ENCODE results near the gene HEXIM1. TPM values are rescaled to one million over a fixed set of nuclear protein-coding genes. Genes with fewer than 3 reads are reported as not detected.

The HEXIM1 gene
- total RNA-seq, 5 donors from 2014 or later (not counting 1 experiment from before 2014, with no cell fraction given), result 32.3 to 55.9 (median 34.5) TPM

DNA sequence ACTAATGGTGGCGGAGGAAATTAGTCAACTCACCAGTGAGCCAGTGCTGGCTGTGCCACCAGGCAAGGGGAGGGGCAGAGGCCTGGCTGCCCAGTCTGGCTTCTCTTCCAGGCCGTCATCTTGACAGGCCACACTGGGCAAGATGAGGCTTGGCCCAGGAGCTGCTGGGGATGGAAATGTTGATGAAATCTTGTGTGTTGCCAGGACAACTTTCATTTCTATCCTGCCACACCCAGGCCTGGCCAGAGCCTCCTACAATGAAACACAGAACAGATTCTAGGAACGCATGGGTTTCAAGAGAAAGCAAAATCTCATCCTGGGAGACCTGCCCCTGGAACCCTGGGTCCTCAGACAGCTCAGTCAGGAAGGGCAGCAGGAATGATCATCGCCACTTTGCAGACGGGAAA is 22.7 kb downstream of the HEXIM1 start:
- H3K27me3 ChIP-seq (replicated peaks in 1 of 2; ENCODE audit: control insufficient read depth in 2 of 2, extremely low read depth in 1 of 2, insufficient read depth in 2 of 2, low read length in 1 of 2), result no peaks in the 10 kb centered on the region
- H3K9me3 ChIP-seq, result no peaks in the 10 kb centered on the region
- Mint-ChIP-seq H3K27me3 (no peaks in the 10 kb centered on the region), H3K27ac (peak overlapping the region; percentile 59 to 68), H3K9me3 (no peaks in the 10 kb centered on the region), H3K4me3 (peak overlapping the region in 1 of 3 donors; percentile 82), H3K36me3 (no peaks in the 10 kb centered on the region), H3K4me1 (peaks cover 18 to 24% (median 23%) of the 10 kb centered on the region in 3 donors)
- H3K4me3 ChIP-seq (ENCODE audit: control insufficient read depth in 1 of 2, extremely low read depth in 1 of 2, low read length in 1 of 2), result no peak overlapping the region
- H3K4me1 ChIP-seq (ENCODE audit: control insufficient read depth in 1 of 2, extremely low read depth in 1 of 2, insufficient read depth in 2 of 2, low read length in 2 of 2), result peaks cover 12 to 25% of the 10 kb centered on the region in 2 experiments
- WGBS (ENCODE audit: insufficient coverage), result 89% methylated on average over 4 of the region's 5 CpGs
- H3K36me3 ChIP-seq (ENCODE audit: control insufficient read depth in 2 of 2, extremely low read depth in 1 of 2, insufficient read depth in 1 of 2, low read length in 1 of 2), result no peaks in the 10 kb centered on the region
- DNase-seq, result no peak
- CTCF ChIA-PET, result no interaction called here
- no peak for ATAC-seq (replicated peaks in 1 of 4)
- POLR2A ChIA-PET, result interaction anchor here in 1 of 2 donors (0.6 kb wide), 1 partner anchor 20 kb away, joined by 3 read pairs; no protein-coding TSS in a partner anchor
- H3K27ac ChIP-seq (ENCODE audit: low read length), result peak overlapping the region; percentile 38

GRCh38 chr17:45171338-45172231 is 23.3 kb downstream of the HEXIM1 start:
- H3K9me3 Mint-ChIP-seq, result no peaks in the 10 kb centered on the region
- H3K4me1 ChIP-seq (ENCODE audit: control insufficient read depth in 1 of 2, extremely low read depth in 1 of 2, insufficient read depth in 2 of 2, low read length in 2 of 2), result peaks cover 12 to 25% of the 10 kb centered on the region in 2 experiments
- H3K4me3 Mint-ChIP-seq, result peak overlapping the region in 2 of 3 donors; percentile 13 to 82
- WGBS (ENCODE audit: insufficient coverage), result 66% methylated on average over 11 of the region's 20 CpGs
- no peaks in the 10 kb centered on the region for H3K27me3 ChIP-seq (replicated peaks in 1 of 2; ENCODE audit: control insufficient read depth in 2 of 2, extremely low read depth in 1 of 2, insufficient read depth in 2 of 2, low read length in 1 of 2)
- H3K27me3 Mint-ChIP-seq, result no peaks in the 10 kb centered on the region
- no peaks in the 10 kb centered on the region for H3K36me3 ChIP-seq (ENCODE audit: control insufficient read depth in 2 of 2, extremely low read depth in 1 of 2, insufficient read depth in 1 of 2, low read length in 1 of 2)
- peak overlapping the region; percentile 62 for H3K27ac ChIP-seq (ENCODE audit: low read length)
- ChIA-PET CTCF (interaction anchor here in 1 of 2 donors (0.5 to 2.6 kb wide), 3 partner anchors 8 to 1680 kb away, joined by 3 to 20 read pairs (median 7); partner anchors contain the start of genes ACBD4 and WNT9B), POLR2A (no interaction called here)
- peaks cover 19 to 24% (median 23%) of the 10 kb centered on the region in 3 donors for H3K4me1 Mint-ChIP-seq
- H3K4me3 ChIP-seq (ENCODE audit: control insufficient read depth in 1 of 2, extremely low read depth in 1 of 2, low read length in 1 of 2), result peak overlapping the region in 1 of 2 donors; percentile 35
- DNase-seq, result no peak
- no peaks in the 10 kb centered on the region for H3K36me3 Mint-ChIP-seq
- H3K9me3 ChIP-seq, result no peaks in the 10 kb centered on the region
- H3K27ac Mint-ChIP-seq, result peak overlapping the region; percentile 59 to 98
- no peak for ATAC-seq (replicated peaks in 1 of 4)

DNA sequence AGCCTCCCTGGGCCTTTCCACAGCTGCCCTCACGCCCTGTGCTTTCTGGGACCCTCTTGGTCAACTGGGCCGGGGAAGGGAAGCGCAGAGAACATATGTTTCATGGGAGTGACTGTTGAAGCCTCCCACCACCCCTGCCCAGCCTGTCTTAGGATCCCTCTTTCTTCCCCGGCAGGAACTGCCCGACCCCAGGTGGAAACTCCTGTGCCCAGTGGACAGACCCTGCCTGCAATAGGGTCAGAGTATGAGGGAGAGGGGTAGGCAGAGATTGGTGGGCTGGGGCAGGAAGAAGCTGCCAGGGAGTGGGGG is 23.9 kb downstream of the HEXIM1 start:
- ATAC-seq (replicated peaks in 1 of 4) (no peak), DNase-seq (no peak)
- POLR2A ChIA-PET, result no interaction called here
- Mint-ChIP-seq H3K4me1 (peaks cover 19 to 24% (median 23%) of the 10 kb centered on the region in 3 donors), H3K36me3 (no peaks in the 10 kb centered on the region), H3K4me3 (peak overlapping the region; percentile 13 to 82 (median 13)), H3K27me3 (no peaks in the 10 kb centered on the region), H3K27ac (peak overlapping the region; percentile 49 to 98), H3K9me3 (no peaks in the 10 kb centered on the region)
- H3K27me3 ChIP-seq (replicated peaks in 1 of 2; ENCODE audit: control insufficient read depth in 2 of 2, extremely low read depth in 1 of 2, insufficient read depth in 2 of 2, low read length in 1 of 2), result no peaks in the 10 kb centered on the region
- H3K4me3 ChIP-seq (ENCODE audit: control insufficient read depth in 1 of 2, extremely low read depth in 1 of 2, low read length in 1 of 2), result peak overlapping the region; percentile 35 to 42
- CTCF ChIA-PET, result interaction anchor here in 1 of 2 donors (0.6 to 2.6 kb wide), 5 partner anchors 19 to 37 kb away, joined by 3 to 20 read pairs (median 6); partner anchors contain the start of genes ACBD4 and HEXIM1
- peaks cover 12 to 25% of the 10 kb centered on the region in 2 experiments for H3K4me1 ChIP-seq (ENCODE audit: control insufficient read depth in 1 of 2, extremely low read depth in 1 of 2, insufficient read depth in 2 of 2, low read length in 2 of 2)
- WGBS (ENCODE audit: insufficient coverage), result no CpG with 5 or more reads among the region's 5 CpGs
- peak overlapping the region; percentile 62 for H3K27ac ChIP-seq (ENCODE audit: low read length)
- H3K36me3 ChIP-seq (ENCODE audit: control insufficient read depth in 2 of 2, extremely low read depth in 1 of 2, insufficient read depth in 1 of 2, low read length in 1 of 2), result no peaks in the 10 kb centered on the region
- no peaks in the 10 kb centered on the region for H3K9me3 ChIP-seq

DNA sequence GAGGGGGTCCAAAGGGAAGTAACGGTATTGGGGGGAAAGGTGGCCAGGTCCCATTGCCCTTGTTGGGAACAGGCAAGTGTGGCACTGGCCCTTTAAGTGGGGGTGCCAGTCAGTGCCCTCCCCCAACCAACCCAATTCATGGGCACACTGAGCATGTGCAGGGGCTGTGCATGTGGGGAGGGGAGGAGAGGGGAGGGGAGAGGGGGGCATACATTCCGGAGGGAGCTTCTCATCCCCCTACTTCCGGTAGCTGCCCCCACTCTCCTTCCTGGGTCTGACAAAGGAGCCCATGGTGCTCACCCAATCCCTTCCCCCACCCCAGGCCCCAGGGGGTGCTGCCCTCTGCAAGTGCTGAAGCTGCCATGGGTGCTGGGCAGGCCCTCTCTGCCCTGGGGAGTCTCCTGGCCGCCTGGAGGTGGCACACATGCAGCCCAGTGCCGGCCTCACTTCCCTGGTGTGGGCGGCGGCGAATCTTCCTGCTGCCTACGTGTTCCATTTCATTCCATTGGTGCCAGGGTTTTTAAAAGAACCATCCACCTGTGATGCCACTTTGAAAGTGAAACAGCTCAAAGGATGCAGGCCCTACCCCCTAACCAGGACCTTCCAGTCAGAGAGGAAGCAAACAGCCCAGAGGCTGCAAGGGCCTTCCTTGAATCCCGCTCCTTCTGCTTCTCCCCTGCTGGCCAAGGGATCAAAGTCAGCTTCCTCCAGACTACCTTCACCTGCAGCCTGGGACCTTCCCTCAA is 24.4 kb downstream of the HEXIM1 start:
- Histone ChIP-seq H3K4me3 (ENCODE audit: control insufficient read depth in 1 of 2, extremely low read depth in 1 of 2, low read length in 1 of 2) (peak overlapping the region; percentile 39 to 42), H3K4me1 (ENCODE audit: control insufficient read depth in 1 of 2, extremely low read depth in 1 of 2, insufficient read depth in 2 of 2, low read length in 2 of 2) (peaks cover 12 to 25% of the 10 kb centered on the region in 2 experiments), H3K9me3 (no peaks in the 10 kb centered on the region), H3K36me3 (ENCODE audit: control insufficient read depth in 2 of 2, extremely low read depth in 1 of 2, insufficient read depth in 1 of 2, low read length in 1 of 2) (no peaks in the 10 kb centered on the region), H3K27ac (ENCODE audit: low read length) (peak overlapping the region; percentile 62), H3K27me3 (replicated peaks in 1 of 2; ENCODE audit: control insufficient read depth in 2 of 2, extremely low read depth in 1 of 2, insufficient read depth in 2 of 2, low read length in 1 of 2) (no peaks in the 10 kb centered on the region)
- no peaks in the 10 kb centered on the region for H3K9me3 Mint-ChIP-seq
- peak; percentile 80 to 88 (median 82) for ATAC-seq (replicated peaks in 1 of 4)
- peak in 29 of 35 experiments; percentile 14 to 60 (median 33) for DNase-seq
- H3K27ac Mint-ChIP-seq, result peak overlapping the region; percentile 93 to 98
- H3K4me1 Mint-ChIP-seq, result peaks cover 19 to 24% (median 23%) of the 10 kb centered on the region in 3 donors
- WGBS (ENCODE audit: insufficient coverage), result 24% methylated on average over 7 of the region's 10 CpGs
- CTCF ChIA-PET, result interaction anchor here (0.6 to 2.6 kb wide), 7 partner anchors 11 to 37 kb away, joined by 3 to 20 read pairs (median 5); partner anchors contain the start of genes ACBD4 (in 2 of the 2), HEXIM1 (in 1 of the 2) and HEXIM2 (in 1 of the 2)
- H3K27me3 Mint-ChIP-seq, result no peaks in the 10 kb centered on the region
- H3K4me3 Mint-ChIP-seq, result peak overlapping the region; percentile 69 to 82 (median 74)
- H3K36me3 Mint-ChIP-seq, result no peaks in the 10 kb centered on the region
- POLR2A ChIA-PET, result interaction anchor here (0.6 to 0.7 kb wide), 3 partner anchors 17 to 168 kb away, joined by 3 to 9 read pairs (median 3); no protein-coding TSS in a partner anchor

DNA sequence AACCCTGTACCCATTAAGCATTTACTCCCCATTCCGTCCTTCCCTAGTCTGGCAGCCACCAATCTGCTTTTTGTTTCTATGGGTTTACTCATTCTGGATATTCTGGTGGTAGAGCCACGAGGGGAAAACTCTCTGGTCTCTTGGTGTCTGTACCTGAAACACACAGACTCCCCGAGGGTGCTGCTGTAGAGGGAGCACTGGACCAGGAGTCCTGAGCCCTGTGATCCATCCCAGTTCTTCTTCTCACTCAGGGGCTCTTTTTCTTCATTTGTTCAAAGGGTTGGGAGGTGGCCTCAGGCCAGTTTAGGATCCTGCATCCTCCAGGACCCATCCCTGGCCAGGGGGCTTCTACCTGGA is 27.5 kb downstream of the HEXIM1 start:
- H3K4me3 ChIP-seq (ENCODE audit: control insufficient read depth in 1 of 2, extremely low read depth in 1 of 2, low read length in 1 of 2), result no peak overlapping the region
- Mint-ChIP-seq H3K4me3 (no peak overlapping the region), H3K36me3 (no peaks in the 10 kb centered on the region), H3K4me1 (peaks cover 19 to 23% (median 21%) of the 10 kb centered on the region in 3 donors), H3K9me3 (no peaks in the 10 kb centered on the region), H3K27ac (peak overlapping the region in 1 of 2 donors; percentile 13), H3K27me3 (no peaks in the 10 kb centered on the region)
- CTCF ChIA-PET, result interaction anchor here (0.6 to 0.8 kb wide), 2 partner anchors 15 to 40 kb away, joined by 3 read pairs; partner anchors contain the start of gene ACBD4 (in 1 of the 2)
- H3K27me3 ChIP-seq (replicated peaks in 1 of 2; ENCODE audit: control insufficient read depth in 2 of 2, extremely low read depth in 1 of 2, insufficient read depth in 2 of 2, low read length in 1 of 2), result no peaks in the 10 kb centered on the region
- H3K36me3 ChIP-seq (ENCODE audit: control insufficient read depth in 2 of 2, extremely low read depth in 1 of 2, insufficient read depth in 1 of 2, low read length in 1 of 2), result no peaks in the 10 kb centered on the region
- DNase-seq, result no peak
- H3K4me1 ChIP-seq (ENCODE audit: control insufficient read depth in 1 of 2, extremely low read depth in 1 of 2, insufficient read depth in 2 of 2, low read length in 2 of 2), result peaks cover 12 to 25% of the 10 kb centered on the region in 2 experiments
- no peak overlapping the region for H3K27ac ChIP-seq (ENCODE audit: low read length)
- no CpG with 5 or more reads among the region's 3 CpGs for WGBS (ENCODE audit: insufficient coverage)
- ATAC-seq (replicated peaks in 1 of 4), result no peak
- no peaks in the 10 kb centered on the region for H3K9me3 ChIP-seq
- POLR2A ChIA-PET, result interaction anchor here in 1 of 2 donors (0.9 kb wide), 1 partner anchor 19 kb away, joined by 3 read pairs; no protein-coding TSS in a partner anchor

- no peak for ATAC-seq (replicated peaks in 1 of 4)
- peaks cover 3 to 10% of the 10 kb centered on the region in 2 experiments for H3K4me1 ChIP-seq (ENCODE audit: control insufficient read depth in 1 of 2, extremely low read depth in 1 of 2, insufficient read depth in 2 of 2, low read length in 2 of 2)
- no peak overlapping the region for H3K4me3 ChIP-seq (ENCODE audit: control insufficient read depth in 1 of 2, extremely low read depth in 1 of 2, low read length in 1 of 2)
- ChIA-PET POLR2A (no interaction called here), CTCF (no interaction called here)
- Mint-ChIP-seq H3K27me3 (no peaks in the 10 kb centered on the region), H3K27ac (no peak overlapping the region), H3K4me3 (no peak overlapping the region), H3K36me3 (no peaks in the 10 kb centered on the region), H3K9me3 (no peaks in the 10 kb centered on the region), H3K4me1 (peaks cover 5 to 11% (median 6%) of the 10 kb centered on the region in 3 donors)
- H3K27ac ChIP-seq (ENCODE audit: low read length), result no peak overlapping the region
- no peaks in the 10 kb centered on the region for H3K9me3 ChIP-seq
- H3K36me3 ChIP-seq (ENCODE audit: control insufficient read depth in 2 of 2, extremely low read depth in 1 of 2, insufficient read depth in 1 of 2, low read length in 1 of 2), result no peaks in the 10 kb centered on the region
- 90% methylated on average over 2 of the region's 7 CpGs for WGBS (ENCODE audit: insufficient coverage)
- DNase-seq, result no peak
- H3K27me3 ChIP-seq (replicated peaks in 1 of 2; ENCODE audit: control insufficient read depth in 2 of 2, extremely low read depth in 1 of 2, insufficient read depth in 2 of 2, low read length in 1 of 2), result no peaks in the 10 kb centered on the region
These were observed 29.3 kb downstream of the HEXIM1 start for GRCh38 chr17:45177563-45177962.

All from T-cell (primary cell).